ENCODE results near the gene KIF21A.

DNA sequence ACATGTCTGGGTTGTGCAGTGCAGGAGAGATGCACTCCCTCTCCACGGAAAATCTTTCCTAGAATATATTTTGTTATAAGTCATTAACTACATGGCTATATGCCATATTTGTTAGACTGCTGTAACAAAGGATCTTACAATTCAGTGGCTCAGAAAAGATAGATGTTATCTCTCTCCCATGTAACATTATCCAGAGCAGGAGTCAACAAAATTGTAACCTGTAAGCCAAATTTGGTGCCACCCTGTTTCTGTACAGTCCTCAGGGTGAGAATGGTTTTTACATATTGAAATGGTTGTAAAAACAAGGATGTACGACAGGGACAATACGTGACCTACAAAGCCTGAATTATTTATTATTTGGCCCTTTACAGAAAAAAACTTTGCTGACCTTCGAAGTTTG, 155.5 kb downstream of the KIF21A start:
- TF ChIP-seq EP300 (IDR thresholded peaks at IDR 0.05; ENCODE audit: borderline replicate concordance) (no peak), RAD21 (IDR thresholded peaks at IDR 0.05; ENCODE audit: low read depth) (no peak), TAF1 (IDR thresholded peaks at IDR 0.05; ENCODE audit: low read depth) (no peak), CEBPB (IDR thresholded peaks at IDR 0.05) (no peak), CREB1 (IDR thresholded peaks at IDR 0.05; ENCODE audit: low read depth) (no peak), FOXM1 (IDR thresholded peaks at IDR 0.05; ENCODE audit: borderline replicate concordance, low read depth) (no peak), EGR1 (IDR thresholded peaks at IDR 0.05) (no peak), TEAD4 (IDR thresholded peaks at IDR 0.05) (no peak)
- TF ChIP-seq, protein P1, sequence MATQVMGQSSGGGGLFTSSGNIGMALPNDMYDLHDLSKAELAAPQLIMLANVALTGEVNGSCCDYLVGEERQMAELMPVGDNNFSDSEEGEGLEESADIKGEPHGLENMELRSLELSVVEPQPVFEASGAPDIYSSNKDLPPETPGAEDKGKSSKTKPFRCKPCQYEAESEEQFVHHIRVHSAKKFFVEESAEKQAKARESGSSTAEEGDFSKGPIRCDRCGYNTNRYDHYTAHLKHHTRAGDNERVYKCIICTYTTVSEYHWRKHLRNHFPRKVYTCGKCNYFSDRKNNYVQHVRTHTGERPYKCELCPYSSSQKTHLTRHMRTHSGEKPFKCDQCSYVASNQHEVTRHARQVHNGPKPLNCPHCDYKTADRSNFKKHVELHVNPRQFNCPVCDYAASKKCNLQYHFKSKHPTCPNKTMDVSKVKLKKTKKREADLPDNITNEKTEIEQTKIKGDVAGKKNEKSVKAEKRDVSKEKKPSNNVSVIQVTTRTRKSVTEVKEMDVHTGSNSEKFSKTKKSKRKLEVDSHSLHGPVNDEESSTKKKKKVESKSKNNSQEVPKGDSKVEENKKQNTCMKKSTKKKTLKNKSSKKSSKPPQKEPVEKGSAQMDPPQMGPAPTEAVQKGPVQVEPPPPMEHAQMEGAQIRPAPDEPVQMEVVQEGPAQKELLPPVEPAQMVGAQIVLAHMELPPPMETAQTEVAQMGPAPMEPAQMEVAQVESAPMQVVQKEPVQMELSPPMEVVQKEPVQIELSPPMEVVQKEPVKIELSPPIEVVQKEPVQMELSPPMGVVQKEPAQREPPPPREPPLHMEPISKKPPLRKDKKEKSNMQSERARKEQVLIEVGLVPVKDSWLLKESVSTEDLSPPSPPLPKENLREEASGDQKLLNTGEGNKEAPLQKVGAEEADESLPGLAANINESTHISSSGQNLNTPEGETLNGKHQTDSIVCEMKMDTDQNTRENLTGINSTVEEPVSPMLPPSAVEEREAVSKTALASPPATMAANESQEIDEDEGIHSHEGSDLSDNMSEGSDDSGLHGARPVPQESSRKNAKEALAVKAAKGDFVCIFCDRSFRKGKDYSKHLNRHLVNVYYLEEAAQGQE (IDR thresholded peaks at IDR 0.05; ENCODE audit: low read depth) = no peak
- TF ChIP-seq, protein P2, sequence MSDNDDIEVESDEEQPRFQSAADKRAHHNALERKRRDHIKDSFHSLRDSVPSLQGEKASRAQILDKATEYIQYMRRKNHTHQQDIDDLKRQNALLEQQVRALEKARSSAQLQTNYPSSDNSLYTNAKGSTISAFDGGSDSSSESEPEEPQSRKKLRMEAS (IDR thresholded peaks at IDR 0.05) = no peak
- TF ChIP-seq, protein P3, sequence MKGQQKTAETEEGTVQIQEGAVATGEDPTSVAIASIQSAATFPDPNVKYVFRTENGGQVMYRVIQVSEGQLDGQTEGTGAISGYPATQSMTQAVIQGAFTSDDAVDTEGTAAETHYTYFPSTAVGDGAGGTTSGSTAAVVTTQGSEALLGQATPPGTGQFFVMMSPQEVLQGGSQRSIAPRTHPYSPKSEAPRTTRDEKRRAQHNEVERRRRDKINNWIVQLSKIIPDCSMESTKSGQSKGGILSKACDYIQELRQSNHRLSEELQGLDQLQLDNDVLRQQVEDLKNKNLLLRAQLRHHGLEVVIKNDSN (IDR thresholded peaks at IDR 0.05) = no peak

Measured in Ishikawa (cell line).